ENCODE results near the gene CDH23.

CDH23 gene

DNA sequence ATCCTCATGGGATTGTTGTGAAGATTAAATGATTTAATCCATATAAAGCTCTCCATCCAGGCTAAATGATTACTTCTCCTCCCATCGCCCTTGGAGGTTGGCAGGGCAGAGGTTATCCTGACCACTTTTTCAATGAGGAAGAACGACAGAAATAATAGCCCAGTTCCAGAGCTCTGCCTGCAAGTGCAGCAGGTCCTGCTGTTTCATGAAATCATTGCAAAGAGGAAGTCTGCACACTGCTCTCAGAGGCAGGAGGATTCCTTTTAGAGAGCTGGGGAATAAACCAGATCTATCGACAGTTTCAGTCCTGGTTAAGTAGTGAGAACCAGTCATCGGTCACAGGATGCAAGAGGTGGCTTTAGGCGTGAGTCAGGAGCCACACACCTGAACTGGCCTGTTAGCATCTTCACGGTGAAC lies 25.0 kb upstream of the CDH23 start:
- peaks cover 48% of the 10 kb centered on the region for H3K27me3 Mint-ChIP-seq (ENCODE audit: low read depth, poor library complexity)
- no peaks in the 10 kb centered on the region for H3K9me3 Mint-ChIP-seq
- H3K4me3 Mint-ChIP-seq = no peak overlapping the region
- TF ChIP-seq, protein P1, sequence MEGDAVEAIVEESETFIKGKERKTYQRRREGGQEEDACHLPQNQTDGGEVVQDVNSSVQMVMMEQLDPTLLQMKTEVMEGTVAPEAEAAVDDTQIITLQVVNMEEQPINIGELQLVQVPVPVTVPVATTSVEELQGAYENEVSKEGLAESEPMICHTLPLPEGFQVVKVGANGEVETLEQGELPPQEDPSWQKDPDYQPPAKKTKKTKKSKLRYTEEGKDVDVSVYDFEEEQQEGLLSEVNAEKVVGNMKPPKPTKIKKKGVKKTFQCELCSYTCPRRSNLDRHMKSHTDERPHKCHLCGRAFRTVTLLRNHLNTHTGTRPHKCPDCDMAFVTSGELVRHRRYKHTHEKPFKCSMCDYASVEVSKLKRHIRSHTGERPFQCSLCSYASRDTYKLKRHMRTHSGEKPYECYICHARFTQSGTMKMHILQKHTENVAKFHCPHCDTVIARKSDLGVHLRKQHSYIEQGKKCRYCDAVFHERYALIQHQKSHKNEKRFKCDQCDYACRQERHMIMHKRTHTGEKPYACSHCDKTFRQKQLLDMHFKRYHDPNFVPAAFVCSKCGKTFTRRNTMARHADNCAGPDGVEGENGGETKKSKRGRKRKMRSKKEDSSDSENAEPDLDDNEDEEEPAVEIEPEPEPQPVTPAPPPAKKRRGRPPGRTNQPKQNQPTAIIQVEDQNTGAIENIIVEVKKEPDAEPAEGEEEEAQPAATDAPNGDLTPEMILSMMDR (IDR thresholded peaks at IDR 0.05) = no peak
- no peaks in the 10 kb centered on the region for H3K4me1 Mint-ChIP-seq
- no peaks in the 10 kb centered on the region for H3K36me3 Mint-ChIP-seq (ENCODE audit: low read depth)
- H3K27ac Mint-ChIP-seq = no peak overlapping the region
- no peak for DNase-seq

DNA sequence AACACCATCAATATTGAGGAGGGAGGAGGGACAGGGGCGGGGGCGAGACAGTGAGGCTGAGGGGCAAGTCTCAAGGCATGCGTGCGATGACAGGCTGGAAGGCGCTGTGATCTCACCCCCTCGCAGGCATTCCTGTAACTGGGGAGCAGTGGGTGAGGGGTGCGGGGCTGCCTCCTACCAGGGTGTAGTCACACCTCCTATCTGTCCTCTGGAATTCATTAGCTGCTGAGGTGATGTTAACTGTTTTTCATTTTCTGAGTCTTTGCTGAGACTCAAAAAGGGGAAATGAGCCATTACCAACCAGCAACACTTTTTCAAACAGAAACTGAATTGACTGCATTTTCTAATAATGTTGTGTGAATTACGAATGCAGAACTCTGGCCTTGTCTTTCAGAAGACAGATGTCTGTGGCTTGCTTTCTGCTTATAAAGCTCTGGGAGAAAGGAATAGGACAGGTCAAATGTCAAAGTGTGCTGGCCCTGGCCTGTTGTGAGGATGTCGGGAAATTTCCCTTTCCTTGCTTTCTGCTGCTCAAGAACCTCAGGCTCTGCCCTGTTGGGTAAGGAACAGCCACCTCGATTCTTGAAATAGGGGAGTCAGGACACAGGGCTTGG lies 23.7 kb upstream of the CDH23 start:
- no peak for DNase-seq
- Mint-ChIP-seq H3K27me3 (ENCODE audit: low read depth, poor library complexity) (peaks cover 52% of the 10 kb centered on the region), H3K27ac (no peak overlapping the region), H3K4me1 (peaks cover 6% of the 10 kb centered on the region), H3K9me3 (no peaks in the 10 kb centered on the region), H3K36me3 (ENCODE audit: low read depth) (no peaks in the 10 kb centered on the region), H3K4me3 (no peak overlapping the region)
- TF ChIP-seq, protein P1 (IDR thresholded peaks at IDR 0.05) = no peak

DNA sequence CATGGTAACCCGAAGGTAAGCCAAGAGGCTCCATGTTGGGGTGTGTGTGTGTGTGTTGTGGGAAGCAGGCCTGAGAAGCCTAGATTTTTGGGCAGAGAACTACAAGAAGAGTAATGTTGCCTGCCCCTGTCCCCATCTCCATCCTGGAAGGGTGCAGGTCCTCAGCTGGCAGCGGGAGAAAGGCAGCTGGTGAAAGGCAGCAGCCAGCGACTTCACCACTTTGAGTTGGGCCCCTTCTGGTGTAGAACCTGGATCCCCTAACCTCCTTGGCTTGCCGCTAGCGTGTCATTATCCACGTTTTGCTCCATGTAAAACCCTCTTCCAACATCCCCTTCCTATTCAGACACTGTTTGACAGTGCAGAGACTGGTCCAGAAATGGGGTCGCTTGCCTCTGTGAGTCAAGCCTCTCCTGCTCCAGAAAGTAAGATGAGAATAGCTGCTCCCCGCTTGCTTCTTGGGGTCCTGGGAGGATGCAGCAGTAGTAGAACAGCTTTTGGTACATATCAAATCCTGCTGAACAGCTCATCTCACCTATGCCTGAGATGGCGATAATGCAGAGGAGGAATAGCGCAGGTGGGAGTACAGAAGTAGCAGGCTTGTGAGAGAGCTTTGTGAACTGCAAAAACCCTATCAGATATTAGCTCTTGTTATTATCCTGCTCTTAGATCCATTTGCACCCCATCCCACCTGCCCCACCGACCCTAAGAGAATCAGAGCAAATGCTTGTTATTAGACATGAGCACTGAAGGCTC lies 22.1 kb upstream of the CDH23 start:
- Mint-ChIP-seq H3K9me3 (no peaks in the 10 kb centered on the region), H3K4me1 (peaks cover 6% of the 10 kb centered on the region), H3K27me3 (ENCODE audit: low read depth, poor library complexity) (peaks cover 50% of the 10 kb centered on the region), H3K36me3 (ENCODE audit: low read depth) (no peaks in the 10 kb centered on the region), H3K27ac (no peak overlapping the region), H3K4me3 (no peak overlapping the region)
- DNase-seq = no peak
- TF ChIP-seq, protein P1 (IDR thresholded peaks at IDR 0.05) = no peak

DNA sequence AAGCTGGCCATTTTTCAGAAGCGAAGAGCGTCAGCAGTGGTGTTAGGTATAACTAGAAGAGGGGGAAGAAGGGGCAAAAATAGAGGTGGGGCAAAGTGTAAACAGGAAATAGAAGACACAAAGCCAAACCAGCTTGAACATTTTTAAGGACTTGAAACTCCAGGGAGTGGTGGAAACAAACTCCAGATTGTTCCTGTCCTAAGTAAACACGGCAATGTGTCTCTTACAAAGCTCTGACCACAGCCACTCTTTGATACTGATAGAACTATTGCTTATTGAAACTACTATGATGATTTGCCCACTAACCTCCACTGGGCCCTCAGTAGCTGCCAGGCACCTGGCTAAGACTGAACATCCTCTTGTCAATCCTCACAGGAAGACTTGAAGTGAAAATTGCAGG lies 20.8 kb upstream of the CDH23 start:
- Mint-ChIP-seq H3K9me3 (no peaks in the 10 kb centered on the region), H3K4me3 (peak overlapping the region; percentile 25), H3K27me3 (ENCODE audit: low read depth, poor library complexity) (peaks cover 45% of the 10 kb centered on the region), H3K27ac (no peak overlapping the region), H3K4me1 (peaks cover 6% of the 10 kb centered on the region), H3K36me3 (ENCODE audit: low read depth) (no peaks in the 10 kb centered on the region)
- TF ChIP-seq, protein P1 (IDR thresholded peaks at IDR 0.05) = no peak
- DNase-seq = no peak

DNA sequence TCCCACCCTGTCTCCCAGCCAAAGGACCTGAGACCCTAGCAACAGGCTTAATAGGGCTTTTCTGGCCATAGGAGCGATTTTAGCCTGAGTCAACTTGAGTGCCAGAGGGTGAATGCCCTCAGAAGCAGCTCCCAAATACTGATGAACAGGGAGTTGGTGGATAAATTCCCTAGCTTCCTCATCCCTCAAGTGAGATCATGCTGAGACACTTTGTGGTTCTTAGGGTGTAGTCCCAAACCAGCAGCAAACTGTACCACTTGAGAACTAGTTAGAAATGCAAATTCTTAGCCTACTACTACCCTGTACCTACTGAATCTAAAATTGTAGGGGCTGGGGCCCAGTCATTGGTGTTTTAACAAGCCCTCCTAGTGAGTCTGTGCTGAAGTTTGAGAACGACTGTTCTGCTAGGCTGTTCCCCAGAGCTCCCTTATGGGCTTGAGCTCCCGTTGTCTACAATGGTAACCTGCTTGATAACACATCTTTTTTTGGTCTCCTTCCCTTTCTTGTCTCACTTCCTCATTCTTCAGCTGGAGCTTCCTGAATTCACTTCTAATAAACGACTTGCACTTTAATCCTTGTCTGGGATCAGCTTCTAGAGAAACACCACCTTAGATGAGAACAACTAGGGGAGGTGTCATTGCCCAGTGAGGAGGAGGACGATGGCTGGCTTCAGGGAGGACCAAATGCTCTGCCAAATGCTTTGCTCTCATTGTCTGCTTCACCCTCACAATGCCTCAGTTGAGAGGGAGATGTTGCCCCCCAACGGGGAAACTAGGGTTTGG lies 18.2 kb upstream of the CDH23 start:
- no peak overlapping the region for H3K4me3 Mint-ChIP-seq
- no peaks in the 10 kb centered on the region for H3K9me3 Mint-ChIP-seq
- H3K36me3 Mint-ChIP-seq (ENCODE audit: low read depth) = no peaks in the 10 kb centered on the region
- DNase-seq = no peak
- no peak overlapping the region for H3K27ac Mint-ChIP-seq
- H3K4me1 Mint-ChIP-seq = peaks cover 6% of the 10 kb centered on the region
- H3K27me3 Mint-ChIP-seq (ENCODE audit: low read depth, poor library complexity) = peaks cover 30% of the 10 kb centered on the region
- TF ChIP-seq, protein P1 (IDR thresholded peaks at IDR 0.05) = no peak
